GM21526 (cell line): ENCODE results near the gene EFCAB12.
"Not testable (repeated sequence)": the region's sequence is repeated elsewhere in the genome, so short reads cannot be mapped to it uniquely, and the experiment has no call there.

Source experiments
- ATAC-seq: cut with Tn5 transposase; IDR thresholded peaks from one replicate; pipeline ENCODE4 v1.9.1; 2021; ENCODE audit warnings: moderate library complexity; ENCODE audit not compliant: unreplicated experiment, low FRiP score

EFCAB12 gene

GRCh38 chr3:129371041-129371826, 57.2 kb downstream of the EFCAB12 start:
- no peak for ATAC-seq

DNA sequence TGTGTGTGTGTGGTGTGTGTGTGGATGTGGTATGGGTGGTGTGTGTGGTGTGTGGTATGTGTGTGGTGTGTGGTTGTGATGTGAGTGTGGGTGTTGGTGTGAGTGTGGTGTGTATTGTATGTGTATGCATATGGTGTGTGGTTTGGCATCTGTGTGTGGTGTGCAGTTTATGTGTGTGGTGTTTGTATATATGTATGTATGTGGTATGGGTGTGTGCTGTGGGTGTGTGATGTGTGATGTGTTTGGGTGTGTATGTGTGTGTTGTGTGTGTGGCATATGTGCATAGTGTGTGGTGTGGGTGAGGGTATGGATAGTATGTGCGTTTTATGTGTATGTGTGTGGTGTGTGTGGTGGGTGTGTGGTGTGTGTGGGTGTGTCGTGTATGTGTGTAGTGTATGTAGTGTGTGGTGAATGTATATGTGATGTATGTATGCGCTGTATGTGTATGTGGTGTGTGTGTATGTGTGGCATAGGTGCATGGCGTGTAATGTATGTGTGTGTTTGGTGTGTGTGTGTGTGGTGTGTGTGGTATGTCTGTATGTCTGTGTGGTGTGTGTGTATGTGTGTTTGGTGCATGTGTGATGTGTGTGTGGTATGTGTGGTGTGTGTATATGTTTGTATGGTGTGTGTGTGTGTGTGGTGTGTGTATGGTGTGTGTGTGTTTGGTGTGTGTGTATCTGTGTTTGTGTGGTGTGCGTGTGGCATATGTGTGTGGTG, 58.0 kb downstream of the EFCAB12 start:
- no peak for ATAC-seq

GRCh38 chr3:129369711-129370110, 58.7 kb downstream of the EFCAB12 start:
- no peak for ATAC-seq

DNA sequence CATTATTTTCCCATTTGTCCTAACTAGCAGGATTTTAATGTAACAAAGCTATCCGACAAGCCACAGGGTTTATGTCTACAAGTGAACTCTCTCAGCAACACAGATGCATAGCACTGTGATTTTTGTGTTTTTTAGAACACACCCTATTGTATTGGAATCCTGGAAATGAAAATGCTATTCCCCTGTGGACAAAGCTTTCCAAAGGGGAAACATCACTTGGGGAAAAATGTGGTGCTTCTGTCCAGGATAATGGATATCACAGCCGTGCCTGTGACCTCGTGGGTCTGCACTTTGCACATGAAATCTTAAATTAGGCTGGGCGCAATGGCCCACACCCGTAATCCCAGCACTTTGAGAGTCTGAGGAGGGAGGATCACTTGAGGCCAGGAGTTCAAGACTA, 60.6 kb downstream of the EFCAB12 start:
- ATAC-seq, result no peak

DNA sequence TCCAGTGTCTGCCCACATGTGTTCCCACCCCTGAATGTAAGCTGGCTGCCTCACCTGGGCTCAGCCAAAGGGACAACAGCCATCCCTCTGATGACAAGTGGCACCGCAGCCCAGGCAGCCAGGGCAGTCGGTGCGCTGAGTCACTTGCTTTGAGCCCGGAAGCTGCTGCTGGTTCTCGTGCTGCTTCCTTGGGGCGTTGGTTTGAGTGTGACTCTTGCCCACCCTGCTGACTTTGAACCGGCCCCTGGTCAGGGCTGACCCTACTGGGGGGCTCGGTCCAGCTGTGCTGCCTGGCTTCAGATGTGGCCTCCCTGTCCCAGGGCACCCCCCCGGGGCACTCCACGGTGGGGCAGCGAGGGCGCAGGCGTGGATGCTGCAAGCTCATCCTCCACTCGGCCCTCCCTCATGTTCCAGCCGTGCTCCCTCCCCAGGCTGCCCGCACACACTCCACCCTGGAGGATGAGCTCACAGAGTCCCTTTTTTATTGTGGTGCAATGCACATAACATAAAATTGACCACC, 62.1 kb downstream of the EFCAB12 start:
- no peak for ATAC-seq

GRCh38 chr3:129365296-129366136, 62.9 kb downstream of the EFCAB12 start:
- no peak for ATAC-seq

GRCh38 chr3:129364811-129365210, 63.6 kb downstream of the EFCAB12 start:
- ATAC-seq, result not testable (repeated sequence)

DNA sequence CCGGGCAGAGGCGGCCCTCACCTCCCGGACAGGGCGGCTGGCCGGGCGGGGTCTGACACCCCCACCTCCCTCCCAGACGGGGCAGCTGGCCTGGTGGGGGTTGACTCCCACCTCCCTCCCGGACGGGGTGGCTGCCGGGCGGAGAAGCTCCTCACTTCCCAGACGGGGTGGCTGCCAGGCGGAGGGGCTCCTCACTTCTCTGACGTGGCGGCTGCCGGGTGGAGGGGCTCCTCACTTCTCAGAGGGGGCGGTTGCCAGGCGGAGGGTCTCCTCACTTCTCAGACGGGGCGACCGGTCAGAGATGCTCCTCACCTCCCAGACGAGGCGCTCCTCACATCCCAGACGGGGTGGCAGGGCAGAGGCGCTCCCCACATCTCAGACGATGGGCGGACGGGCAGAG, 65.1 kb downstream of the EFCAB12 start:
- ATAC-seq, result not testable (repeated sequence)

- no peak for ATAC-seq
Observed at GRCh38 chr3:129360705-129361460, 67.6 kb downstream of the EFCAB12 start.

DNA sequence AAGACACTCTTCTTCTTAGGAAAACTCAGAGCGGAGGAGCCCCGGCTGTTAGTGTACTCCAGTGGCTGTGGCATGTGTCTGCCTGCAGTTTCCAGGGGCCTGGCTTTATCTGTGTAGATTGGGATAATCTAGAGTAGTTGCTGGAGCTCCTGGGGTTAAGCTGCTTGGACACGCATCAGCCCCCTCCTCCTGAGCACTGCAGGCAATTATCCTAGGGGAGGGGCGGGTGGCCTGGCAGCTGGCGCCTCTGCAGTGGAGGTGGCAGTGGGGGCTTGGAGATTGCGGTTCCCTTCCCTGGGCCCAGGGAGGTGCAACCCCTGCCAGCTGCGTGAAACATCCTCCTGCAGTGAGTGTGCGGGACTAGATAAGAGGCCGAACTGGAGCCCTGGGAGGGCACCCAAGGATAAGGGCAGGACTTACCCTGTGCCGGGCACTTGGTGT, 68.2 kb downstream of the EFCAB12 start:
- ATAC-seq, result no peak

- ATAC-seq, result no peak
Observed at GRCh38 chr3:129358772-129359371, 69.6 kb downstream of the EFCAB12 start.

DNA sequence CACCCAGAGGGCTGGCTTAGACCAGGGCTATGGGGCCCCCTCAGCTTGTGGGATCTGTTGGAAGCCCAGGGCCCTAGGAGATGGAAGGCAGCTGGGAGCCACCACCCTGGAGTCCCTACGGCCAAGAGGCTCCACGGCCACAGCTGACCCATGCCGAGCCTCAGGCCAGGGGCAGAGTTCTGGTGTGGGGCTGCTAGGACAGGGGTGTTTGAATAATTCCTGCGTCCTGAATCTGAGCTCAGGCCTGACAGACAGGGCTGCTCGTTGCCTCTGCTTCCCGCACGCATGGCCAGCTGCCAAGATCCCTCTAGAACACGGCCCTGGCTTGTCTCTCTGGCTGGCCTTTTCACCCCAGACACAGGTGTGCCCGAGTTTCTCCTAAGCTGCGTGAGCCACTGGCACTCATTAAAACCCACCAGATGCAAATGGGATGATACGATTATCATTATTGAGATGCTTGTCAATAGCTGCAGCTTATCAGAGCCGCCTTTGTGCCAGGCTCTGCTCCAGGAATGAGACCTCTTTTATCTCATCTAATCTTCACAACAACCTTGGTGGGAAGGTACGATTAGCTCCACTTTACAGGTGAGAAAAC, 70.2 kb downstream of the EFCAB12 start:
- ATAC-seq, result no peak

GRCh38 chr3:129357616-129358015, 70.8 kb downstream of the EFCAB12 start:
- no peak for ATAC-seq

- no peak for ATAC-seq
Observed at GRCh38 chr3:129356756-129357425, 71.5 kb downstream of the EFCAB12 start.

DNA sequence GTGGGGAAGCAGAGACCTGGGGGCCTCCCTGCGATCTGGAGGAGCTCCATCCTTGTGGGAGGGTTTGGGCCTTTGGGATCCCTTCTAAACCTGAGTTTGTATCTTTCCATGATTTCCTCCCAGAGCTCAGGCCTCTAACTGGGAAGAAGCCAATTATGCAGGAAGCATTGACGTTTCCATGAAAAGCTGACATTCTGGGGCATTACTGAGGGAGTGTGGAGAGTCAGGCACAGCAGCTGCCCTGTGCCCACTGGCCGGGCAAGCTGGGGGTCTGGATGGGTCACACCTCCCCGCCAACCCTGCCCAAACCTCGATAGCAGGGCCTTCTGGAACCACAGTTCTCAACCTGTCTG, 74.9 kb downstream of the EFCAB12 start:
- ATAC-seq, result no peak

DNA sequence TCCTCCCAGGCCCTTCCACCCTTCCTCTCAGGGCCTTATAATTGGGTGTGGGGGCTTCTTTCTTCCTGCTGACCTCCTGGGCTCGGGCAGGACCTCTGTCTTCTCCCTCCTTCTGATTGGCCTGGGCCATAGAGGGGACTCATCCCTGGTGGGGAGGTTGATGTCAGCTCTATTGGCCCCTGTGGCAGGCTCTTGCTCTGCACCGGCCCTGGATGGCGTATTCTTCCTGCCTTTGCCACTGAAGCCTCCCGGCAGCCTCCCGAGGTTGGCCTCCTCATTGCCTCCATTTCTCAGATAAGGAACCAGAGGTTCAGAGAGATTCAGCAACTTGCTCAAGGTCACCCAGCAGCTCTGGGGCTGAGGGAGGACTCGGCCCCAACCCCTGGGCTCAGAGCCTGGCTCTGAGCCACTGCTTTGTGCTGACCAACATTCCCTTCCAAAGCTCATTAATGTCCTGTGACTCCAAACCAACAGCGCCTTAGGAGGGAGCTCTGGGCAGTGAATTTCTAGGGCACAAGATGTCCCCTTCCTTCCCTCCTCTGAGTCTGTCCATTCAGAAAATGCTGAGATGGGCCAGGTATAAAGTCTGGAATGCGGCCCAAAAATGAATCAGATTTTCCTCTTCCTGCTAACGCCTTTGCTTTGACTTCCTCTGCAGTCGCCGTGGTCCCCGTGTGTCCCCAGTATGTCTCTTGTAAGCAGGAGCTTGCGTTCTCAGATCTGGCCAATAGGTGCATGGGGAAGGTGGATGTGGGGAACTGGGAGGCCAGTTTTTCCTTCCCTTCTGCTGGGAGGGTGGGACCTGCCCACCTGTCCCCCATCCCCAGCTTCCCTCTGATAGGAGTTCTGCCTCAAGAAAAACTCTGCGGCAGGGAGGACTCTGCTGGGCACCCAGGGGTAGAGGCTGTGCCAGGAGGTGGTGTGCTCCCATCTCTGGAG, 75.5 kb downstream of the EFCAB12 start:
- ATAC-seq, result no peak

DNA sequence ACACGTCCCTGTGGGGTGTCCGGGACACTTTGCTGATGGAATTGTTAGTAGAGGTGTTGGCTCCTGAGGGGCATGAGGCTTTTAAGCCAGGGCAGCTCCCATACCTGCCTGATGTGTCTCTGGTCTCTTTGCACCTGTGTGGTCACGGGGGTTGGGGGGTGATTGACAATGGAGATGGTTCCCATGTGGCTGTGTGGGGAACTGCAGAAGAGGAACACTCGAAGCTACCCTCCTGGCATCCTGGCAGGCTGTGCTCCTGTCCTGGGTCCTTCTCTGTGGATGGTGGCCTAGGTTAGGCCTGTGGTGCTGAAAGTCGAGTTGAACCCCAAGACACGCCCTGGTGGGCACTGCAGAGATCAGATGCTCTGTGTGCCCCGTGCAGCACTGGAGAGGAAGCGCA, 76.4 kb downstream of the EFCAB12 start:
- ATAC-seq, result no peak
